Neuron (in vitro differentiated cells): Measurements from ENCODE around the gene CORO2A.

ENCODE experiments used
- H2AFZ ChIP-seq: one replicate; pipeline ENCODE4 v1.6.1; 2013; ENCODE audit warnings: low read depth, mild to moderate bottlenecking, inconsistent platforms, low read length, moderate library complexity
- H3K27me3 ChIP-seq: one replicate; pipeline ENCODE4 v1.6.1; 2013; ENCODE audit warnings: low read length; ENCODE audit not compliant: insufficient read depth
- H3K36me3 ChIP-seq: one replicate; pipeline ENCODE4 v1.6.1; 2013; ENCODE audit warnings: low read length; ENCODE audit not compliant: insufficient read depth
- H3K4me1 ChIP-seq: one replicate; pipeline ENCODE4 v1.6.1; 2013; ENCODE audit warnings: low read length; ENCODE audit not compliant: insufficient read depth
- H3K4me3 ChIP-seq: 2 replicates; pipeline ENCODE4 v1.5.1; 2013; ENCODE audit warnings: mild to moderate bottlenecking, low read length, moderate library complexity
- H3K9me3 ChIP-seq: one replicate; pipeline ENCODE4 v1.6.1; 2013; ENCODE audit warnings: low read length

CORO2A gene

GRCh38 chr9:98168153-98168780, 24.2 kb downstream of the CORO2A start:
- Histone ChIP-seq H3K4me3 (no peak overlapping the region), H3K36me3 (no peaks in the 10 kb centered on the region), H3K9me3 (no peaks in the 10 kb centered on the region), H2AFZ (no peak overlapping the region), H3K4me1 (no peaks in the 10 kb centered on the region), H3K27me3 (peaks cover 36% of the 10 kb centered on the region)

GRCh38 chr9:98164912-98165311, 27.5 kb downstream of the CORO2A start:
- Histone ChIP-seq H3K9me3 (no peaks in the 10 kb centered on the region), H3K4me3 (no peak overlapping the region), H3K4me1 (no peaks in the 10 kb centered on the region), H3K36me3 (no peaks in the 10 kb centered on the region), H2AFZ (no peak overlapping the region), H3K27me3 (peaks cover 23% of the 10 kb centered on the region)

- Histone ChIP-seq H3K4me3 (no peak overlapping the region), H3K36me3 (no peaks in the 10 kb centered on the region), H2AFZ (no peak overlapping the region), H3K27me3 (peaks cover 3% of the 10 kb centered on the region), H3K4me1 (no peaks in the 10 kb centered on the region), H3K9me3 (no peaks in the 10 kb centered on the region)
Observed at GRCh38 chr9:98162613-98163012, 29.8 kb downstream of the CORO2A start.

DNA sequence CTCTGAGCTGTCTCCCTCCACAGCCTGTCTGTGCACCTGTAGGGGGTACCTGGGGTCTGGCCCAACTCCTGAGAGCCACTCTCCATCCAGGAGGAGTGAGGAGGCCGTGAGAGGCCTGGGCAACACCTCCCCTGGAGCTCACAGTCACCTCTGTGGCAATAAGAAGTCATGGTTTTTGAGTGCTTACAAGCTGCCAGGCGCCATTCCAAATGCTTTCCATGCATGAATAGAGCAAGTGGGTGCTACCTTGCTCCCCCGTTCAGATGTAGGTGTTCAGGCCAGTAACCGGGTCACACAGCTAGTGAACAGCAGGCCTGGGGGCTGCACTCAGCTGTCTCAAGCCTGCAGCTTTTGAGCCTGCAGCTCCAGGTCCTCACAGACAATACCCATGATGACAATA, 30.6 kb downstream of the CORO2A start:
- H3K36me3 ChIP-seq = no peaks in the 10 kb centered on the region

DNA sequence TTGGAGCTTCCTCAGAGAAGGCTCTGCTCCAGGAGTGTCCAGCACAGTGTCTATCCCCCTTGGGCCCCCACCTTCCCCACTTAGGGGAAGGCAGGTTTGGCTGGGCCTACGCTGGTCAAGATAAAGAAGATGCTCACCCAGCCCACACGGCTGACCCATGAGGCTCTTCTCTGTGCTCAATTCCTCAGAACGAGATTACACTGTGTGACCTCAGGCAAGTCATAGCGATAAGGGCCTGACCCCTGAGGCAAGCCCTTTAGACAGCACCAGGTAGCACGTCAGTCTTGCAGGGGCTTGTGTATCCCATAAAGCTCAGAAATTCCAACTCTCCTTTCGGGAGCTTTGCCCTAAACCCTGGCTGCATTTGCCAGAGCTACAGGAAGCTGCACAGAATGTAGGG, 32.6 kb downstream of the CORO2A start:
- Histone ChIP-seq H3K4me3 (no peak overlapping the region), H3K9me3 (no peaks in the 10 kb centered on the region), H2AFZ (no peak overlapping the region), H3K27me3 (no peaks in the 10 kb centered on the region), H3K36me3 (no peaks in the 10 kb centered on the region), H3K4me1 (no peaks in the 10 kb centered on the region)

More for the DNA sequence above, 30.6 kb downstream of the CORO2A start:
- Histone ChIP-seq H3K9me3 (no peaks in the 10 kb centered on the region), H3K4me3 (no peak overlapping the region), H2AFZ (no peak overlapping the region), H3K27me3 (peaks cover 3% of the 10 kb centered on the region), H3K4me1 (no peaks in the 10 kb centered on the region)

- Histone ChIP-seq H2AFZ (no peak overlapping the region), H3K4me1 (no peaks in the 10 kb centered on the region), H3K27me3 (no peaks in the 10 kb centered on the region), H3K36me3 (no peaks in the 10 kb centered on the region), H3K9me3 (no peaks in the 10 kb centered on the region), H3K4me3 (no peak overlapping the region)
Observed at GRCh38 chr9:98159301-98159700, 33.1 kb downstream of the CORO2A start.

DNA sequence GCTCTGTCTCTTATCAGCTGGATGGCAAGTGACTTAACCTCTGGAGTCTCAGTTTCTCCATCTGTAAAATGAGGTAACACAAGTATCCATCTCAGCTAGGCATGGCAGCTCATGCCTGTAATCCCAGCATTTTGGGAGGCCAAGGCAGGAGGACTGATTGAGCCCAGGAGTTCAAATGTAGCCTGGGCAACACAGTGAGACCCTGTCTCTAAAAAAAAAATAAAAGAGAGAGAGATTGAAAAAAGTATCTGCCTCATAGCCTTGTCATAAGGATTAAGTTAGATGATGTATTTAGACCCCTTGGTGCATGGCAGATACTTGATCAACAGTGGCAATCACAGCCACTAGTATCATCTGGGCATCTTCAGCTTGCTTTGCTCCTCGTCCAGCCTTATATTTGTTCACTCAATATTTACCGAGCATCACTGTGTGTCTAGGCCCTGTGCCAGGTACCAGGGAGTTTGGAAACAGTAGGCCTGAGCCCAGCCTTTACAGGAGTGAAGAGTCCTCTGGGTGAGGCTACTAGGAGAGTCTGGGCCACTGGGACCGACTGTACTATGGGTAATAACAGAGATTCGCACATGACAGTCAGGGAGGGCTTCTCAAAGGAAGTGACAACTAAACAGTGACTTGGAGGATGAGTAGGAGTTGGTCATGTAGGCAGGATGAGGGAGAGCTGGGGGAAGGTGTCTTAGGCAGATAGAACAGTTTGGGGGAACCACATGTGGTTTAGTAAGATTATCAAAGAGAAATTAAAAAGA, 34.2 kb downstream of the CORO2A start:
- H3K36me3 ChIP-seq = no peaks in the 10 kb centered on the region
- no peaks in the 10 kb centered on the region for H3K4me1 ChIP-seq
- no peak overlapping the region for H2AFZ ChIP-seq
- no peaks in the 10 kb centered on the region for H3K27me3 ChIP-seq
- H3K9me3 ChIP-seq = no peaks in the 10 kb centered on the region
- H3K4me3 ChIP-seq = no peak overlapping the region

DNA sequence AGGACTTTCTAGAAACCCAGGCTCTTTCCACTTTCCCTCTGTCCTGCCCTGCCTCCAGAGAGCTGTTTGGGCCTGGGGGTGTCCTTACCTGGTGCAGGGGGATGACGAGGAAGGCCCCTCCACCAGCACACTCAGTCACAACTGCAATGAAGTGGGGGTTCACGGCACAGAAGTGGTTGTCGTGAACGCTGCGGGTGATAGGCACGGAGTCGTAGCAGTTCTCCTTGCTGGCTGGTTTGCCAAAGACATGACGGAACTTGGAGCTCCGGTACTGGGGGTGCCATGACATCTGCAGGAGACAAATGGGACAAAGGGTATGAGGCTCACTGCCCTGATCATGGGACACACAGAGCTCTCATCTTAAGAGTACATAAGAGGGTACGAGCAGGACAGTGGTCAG, 35.1 kb downstream of the CORO2A start:
- Histone ChIP-seq H3K36me3 (no peaks in the 10 kb centered on the region), H3K4me3 (no peak overlapping the region), H3K9me3 (no peaks in the 10 kb centered on the region), H2AFZ (no peak overlapping the region), H3K4me1 (no peaks in the 10 kb centered on the region), H3K27me3 (no peaks in the 10 kb centered on the region)

- H3K9me3 ChIP-seq = no peaks in the 10 kb centered on the region
- no peak overlapping the region for H2AFZ ChIP-seq
- H3K27me3 ChIP-seq = no peaks in the 10 kb centered on the region
- H3K4me3 ChIP-seq = no peak overlapping the region
- H3K4me1 ChIP-seq = no peaks in the 10 kb centered on the region
- no peaks in the 10 kb centered on the region for H3K36me3 ChIP-seq
Observed at GRCh38 chr9:98154678-98155077, 37.8 kb downstream of the CORO2A start.

GRCh38 chr9:98152526-98152925, 39.9 kb downstream of the CORO2A start:
- Histone ChIP-seq H3K4me1 (no peaks in the 10 kb centered on the region), H2AFZ (no peak overlapping the region), H3K4me3 (no peak overlapping the region), H3K36me3 (no peaks in the 10 kb centered on the region), H3K27me3 (peaks cover 3% of the 10 kb centered on the region), H3K9me3 (no peaks in the 10 kb centered on the region)

DNA sequence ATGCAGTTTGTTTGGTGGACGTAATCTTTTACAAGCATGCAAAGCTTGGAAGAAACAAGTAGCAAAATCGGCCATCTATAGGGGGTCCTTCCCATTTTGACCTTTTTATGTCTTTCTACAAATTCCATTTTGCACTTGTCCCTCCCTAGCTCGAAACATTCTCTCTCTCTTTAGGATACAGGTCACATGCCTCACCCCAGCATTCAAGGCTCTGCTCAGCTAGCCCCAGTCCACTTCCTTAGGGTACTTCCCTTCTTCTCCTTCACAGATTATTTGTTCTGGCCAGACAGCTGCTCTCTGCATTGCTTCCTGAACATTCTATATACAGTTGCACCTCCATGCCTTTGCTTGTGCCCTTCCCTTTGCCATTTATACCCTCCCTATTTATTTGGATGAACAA, 41.7 kb downstream of the CORO2A start:
- H3K36me3 ChIP-seq = no peaks in the 10 kb centered on the region
- H2AFZ ChIP-seq = no peak overlapping the region
- peaks cover 3% of the 10 kb centered on the region for H3K27me3 ChIP-seq
- H3K4me3 ChIP-seq = no peak overlapping the region
- peaks cover 2% of the 10 kb centered on the region for H3K4me1 ChIP-seq
- H3K9me3 ChIP-seq = no peaks in the 10 kb centered on the region

- Histone ChIP-seq H3K36me3 (no peaks in the 10 kb centered on the region), H2AFZ (no peak overlapping the region), H3K4me1 (peaks cover 2% of the 10 kb centered on the region), H3K4me3 (no peak overlapping the region), H3K9me3 (no peaks in the 10 kb centered on the region), H3K27me3 (peaks cover 3% of the 10 kb centered on the region)
Observed at GRCh38 chr9:98150164-98150563, 42.3 kb downstream of the CORO2A start.

DNA sequence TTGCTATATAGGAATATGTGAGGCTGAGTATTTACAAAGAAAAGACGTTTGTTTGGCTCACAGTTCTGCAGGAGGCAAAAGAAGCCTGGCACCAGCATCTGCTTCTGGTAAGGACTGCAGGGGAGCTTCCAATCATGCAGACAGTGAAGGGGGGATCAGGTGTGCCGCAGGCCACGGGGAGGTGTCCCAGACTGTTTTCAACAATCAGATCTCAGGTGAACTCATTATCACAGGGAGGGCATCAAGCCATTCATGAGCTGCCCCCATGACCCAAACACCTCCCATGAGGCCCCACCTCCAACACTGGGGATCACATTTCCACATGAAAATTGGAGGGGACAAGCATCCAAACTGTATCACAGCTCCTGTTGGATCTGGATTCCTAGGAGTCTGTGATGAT, 43.0 kb downstream of the CORO2A start:
- H3K4me3 ChIP-seq = no peak overlapping the region
- H3K36me3 ChIP-seq = no peaks in the 10 kb centered on the region
- H3K27me3 ChIP-seq = peaks cover 3% of the 10 kb centered on the region
- no peak overlapping the region for H2AFZ ChIP-seq
- no peaks in the 10 kb centered on the region for H3K9me3 ChIP-seq
- peaks cover 2% of the 10 kb centered on the region for H3K4me1 ChIP-seq

GRCh38 chr9:98148486-98148885, 44.0 kb downstream of the CORO2A start:
- Histone ChIP-seq H2AFZ (no peak overlapping the region), H3K36me3 (no peaks in the 10 kb centered on the region), H3K4me1 (peaks cover 2% of the 10 kb centered on the region), H3K4me3 (no peak overlapping the region), H3K27me3 (peaks cover 3% of the 10 kb centered on the region), H3K9me3 (no peaks in the 10 kb centered on the region)
